ENCODE data around the gene MTMR10.

Gene MTMR10

DNA sequence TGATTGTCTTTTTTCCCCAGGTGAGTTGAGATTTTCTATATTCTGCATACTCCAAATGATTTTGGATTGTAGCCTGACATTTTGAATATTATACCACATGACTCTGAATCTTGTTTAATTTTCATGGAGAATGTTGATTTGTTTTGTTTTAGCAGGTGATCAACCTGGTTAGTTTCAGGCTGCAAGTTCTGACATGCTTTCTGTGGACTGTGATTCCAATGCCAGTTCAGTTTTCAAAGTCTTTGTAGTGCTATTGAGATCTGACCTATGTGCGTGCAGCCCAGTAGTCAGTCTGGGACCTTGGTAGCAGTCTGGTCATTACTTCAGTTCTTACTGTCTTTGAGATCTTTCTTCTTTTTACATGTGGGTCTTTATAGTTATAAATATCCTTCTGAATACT is 18.6 kb upstream of the MTMR10 start:
- Histone ChIP-seq H3K4me3 (ENCODE audit: low read depth, low read length) (no peak overlapping the region), H3K27me3 (ENCODE audit: control insufficient read depth, insufficient read depth, low read length) (no peaks in the 10 kb centered on the region), H3K9ac (no peak overlapping the region), H3K4me1 (no peaks in the 10 kb centered on the region), H3K9me3 (ENCODE audit: control insufficient read depth, low read length) (no peaks in the 10 kb centered on the region), H3K79me2 (no peaks in the 10 kb centered on the region), H2AFZ (no peak overlapping the region), H3K36me3 (ENCODE audit: control insufficient read depth, insufficient read depth, low read length) (no peaks in the 10 kb centered on the region), H3K27ac (no peak overlapping the region), H3K4me2 (ENCODE audit: low read length) (no peak overlapping the region)
- TF ChIP-seq, protein P1, sequence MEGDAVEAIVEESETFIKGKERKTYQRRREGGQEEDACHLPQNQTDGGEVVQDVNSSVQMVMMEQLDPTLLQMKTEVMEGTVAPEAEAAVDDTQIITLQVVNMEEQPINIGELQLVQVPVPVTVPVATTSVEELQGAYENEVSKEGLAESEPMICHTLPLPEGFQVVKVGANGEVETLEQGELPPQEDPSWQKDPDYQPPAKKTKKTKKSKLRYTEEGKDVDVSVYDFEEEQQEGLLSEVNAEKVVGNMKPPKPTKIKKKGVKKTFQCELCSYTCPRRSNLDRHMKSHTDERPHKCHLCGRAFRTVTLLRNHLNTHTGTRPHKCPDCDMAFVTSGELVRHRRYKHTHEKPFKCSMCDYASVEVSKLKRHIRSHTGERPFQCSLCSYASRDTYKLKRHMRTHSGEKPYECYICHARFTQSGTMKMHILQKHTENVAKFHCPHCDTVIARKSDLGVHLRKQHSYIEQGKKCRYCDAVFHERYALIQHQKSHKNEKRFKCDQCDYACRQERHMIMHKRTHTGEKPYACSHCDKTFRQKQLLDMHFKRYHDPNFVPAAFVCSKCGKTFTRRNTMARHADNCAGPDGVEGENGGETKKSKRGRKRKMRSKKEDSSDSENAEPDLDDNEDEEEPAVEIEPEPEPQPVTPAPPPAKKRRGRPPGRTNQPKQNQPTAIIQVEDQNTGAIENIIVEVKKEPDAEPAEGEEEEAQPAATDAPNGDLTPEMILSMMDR (IDR thresholded peaks at IDR 0.05), result no peak

- TF ChIP-seq, protein P1 (IDR thresholded peaks at IDR 0.05), result no peak
- no peaks in the 10 kb centered on the region for H3K4me1 ChIP-seq
- H3K27me3 ChIP-seq (ENCODE audit: control insufficient read depth, insufficient read depth, low read length), result no peaks in the 10 kb centered on the region
- no peaks in the 10 kb centered on the region for H3K79me2 ChIP-seq
- H3K27ac ChIP-seq, result no peak overlapping the region
- H2AFZ ChIP-seq, result no peak overlapping the region
- H3K9me3 ChIP-seq (ENCODE audit: control insufficient read depth, low read length), result no peaks in the 10 kb centered on the region
- H3K36me3 ChIP-seq (ENCODE audit: control insufficient read depth, insufficient read depth, low read length), result no peaks in the 10 kb centered on the region
- no peak overlapping the region for H3K4me2 ChIP-seq (ENCODE audit: low read length)
- no peak overlapping the region for H3K4me3 ChIP-seq (ENCODE audit: low read depth, low read length)
- no peak overlapping the region for H3K9ac ChIP-seq
These were observed 14.2 kb upstream of the MTMR10 start for GRCh38 chr15:31005660-31006059.

- TF ChIP-seq, protein P1 (IDR thresholded peaks at IDR 0.05), result no peak
- Histone ChIP-seq H3K4me2 (ENCODE audit: low read length) (peak overlapping the region; percentile 21), H3K9ac (no peak overlapping the region), H2AFZ (no peak overlapping the region), H3K9me3 (ENCODE audit: control insufficient read depth, low read length) (no peaks in the 10 kb centered on the region), H3K27me3 (ENCODE audit: control insufficient read depth, insufficient read depth, low read length) (no peaks in the 10 kb centered on the region), H3K79me2 (no peaks in the 10 kb centered on the region), H3K27ac (no peak overlapping the region), H3K36me3 (ENCODE audit: control insufficient read depth, insufficient read depth, low read length) (no peaks in the 10 kb centered on the region), H3K4me1 (no peaks in the 10 kb centered on the region), H3K4me3 (ENCODE audit: low read depth, low read length) (no peak overlapping the region)
These were observed 12.8 kb upstream of the MTMR10 start for GRCh38 chr15:31004220-31004733.

- H3K4me3 ChIP-seq (ENCODE audit: low read depth, low read length), result no peak overlapping the region
- H3K4me1 ChIP-seq, result no peaks in the 10 kb centered on the region
- no peaks in the 10 kb centered on the region for H3K27me3 ChIP-seq (ENCODE audit: control insufficient read depth, insufficient read depth, low read length)
- no peak overlapping the region for H2AFZ ChIP-seq
- H3K27ac ChIP-seq, result no peak overlapping the region
- TF ChIP-seq, protein P1 (IDR thresholded peaks at IDR 0.05), result no peak
- no peak overlapping the region for H3K4me2 ChIP-seq (ENCODE audit: low read length)
- H3K9ac ChIP-seq, result no peak overlapping the region
- H3K9me3 ChIP-seq (ENCODE audit: control insufficient read depth, low read length), result no peaks in the 10 kb centered on the region
- no peaks in the 10 kb centered on the region for H3K36me3 ChIP-seq (ENCODE audit: control insufficient read depth, insufficient read depth, low read length)
- no peaks in the 10 kb centered on the region for H3K79me2 ChIP-seq
These were observed 10.3 kb upstream of the MTMR10 start for GRCh38 chr15:31001702-31002101.

- Histone ChIP-seq H3K9me3 (ENCODE audit: control insufficient read depth, low read length) (no peaks in the 10 kb centered on the region), H3K36me3 (ENCODE audit: control insufficient read depth, insufficient read depth, low read length) (no peaks in the 10 kb centered on the region), H3K4me3 (ENCODE audit: low read depth, low read length) (no peak overlapping the region), H3K27me3 (ENCODE audit: control insufficient read depth, insufficient read depth, low read length) (no peaks in the 10 kb centered on the region), H3K9ac (no peak overlapping the region), H3K79me2 (no peaks in the 10 kb centered on the region), H3K4me2 (ENCODE audit: low read length) (no peak overlapping the region), H3K4me1 (no peaks in the 10 kb centered on the region), H2AFZ (no peak overlapping the region), H3K27ac (no peak overlapping the region)
- TF ChIP-seq, protein P1 (IDR thresholded peaks at IDR 0.05), result no peak
These were observed 8.3 kb upstream of the MTMR10 start for GRCh38 chr15:30999729-31000128.
